ENCODE results near the gene C1orf159. TPM values are rescaled to one million over a fixed set of nuclear protein-coding genes. Genes with fewer than 3 reads are reported as not detected.

C1orf159 gene
- total and polyA plus RNA-seq, 2 of the 8 experiments (the other 6 are each of a cell fraction or from before 2014, with no cell fraction given) = 10.0 to 10.9 TPM

DNA sequence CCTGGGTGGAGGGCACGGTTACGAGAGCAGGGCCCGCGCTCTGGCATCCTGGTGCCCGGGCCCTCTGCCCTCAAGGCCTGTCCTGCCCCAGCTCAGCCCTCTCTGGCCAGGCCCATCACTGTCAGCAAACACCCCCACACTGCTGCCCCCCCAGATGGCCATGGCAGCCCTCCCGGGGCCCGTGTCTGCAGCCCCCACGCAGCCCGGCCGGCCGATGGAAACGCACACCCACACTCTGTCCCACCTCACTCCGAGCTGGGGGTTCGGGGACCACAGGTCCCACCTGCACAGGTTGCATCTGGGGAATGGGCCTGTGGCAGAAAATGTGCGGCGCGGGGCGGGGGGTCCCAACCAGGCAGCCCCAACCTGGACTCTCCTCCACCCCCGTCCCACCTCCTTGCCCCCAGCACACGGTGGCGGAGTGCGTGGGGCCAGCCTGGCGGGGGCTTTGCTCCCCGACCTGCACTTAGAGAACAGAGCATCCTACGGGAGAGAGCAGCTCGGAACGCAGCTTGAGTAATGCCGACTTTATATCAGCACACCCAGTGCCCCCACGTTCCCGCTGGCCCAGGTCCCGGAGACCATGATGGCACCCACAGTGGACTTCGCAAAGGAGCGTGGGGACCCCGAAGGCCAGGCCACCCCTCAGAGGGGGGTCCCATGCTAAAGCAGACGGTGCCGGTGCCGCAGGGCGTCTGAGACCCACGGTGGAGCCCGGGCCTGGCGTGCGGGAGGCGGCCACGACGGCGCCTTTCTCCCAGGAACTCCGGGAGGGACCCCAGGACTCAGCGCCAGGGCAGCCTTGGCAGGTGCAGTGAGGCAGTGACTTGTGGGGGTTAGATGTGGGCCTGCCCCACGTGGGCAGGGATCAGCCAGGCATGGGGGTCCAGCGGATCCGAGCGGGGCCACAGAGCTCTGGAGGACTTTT lies 34.3 kb downstream of the C1orf159 start:
- H2BK120ac ChIP-seq (replicated peaks; ENCODE audit: low read depth, low read length) = no peak overlapping the region
- H4K20me1 ChIP-seq (replicated peaks in 1 of 2; ENCODE audit: control insufficient read depth in 1 of 2, insufficient read depth in 2 of 2, low read length in 2 of 2) = peaks cover 0 to 2% of the 10 kb centered on the region in 2 experiments
- no peak overlapping the region for H3K27ac ChIP-seq (ENCODE audit: low read depth, low read length)
- H2AK5ac ChIP-seq (ENCODE audit: low read depth, low read length) = no peak overlapping the region
- H3K18ac ChIP-seq (ENCODE audit: extremely low read depth, low read length) = no peak overlapping the region
- H4K5ac ChIP-seq (ENCODE audit: insufficient read length, low read depth, low read length) = no peak overlapping the region
- no peaks in the 10 kb centered on the region for H3K79me2 ChIP-seq (ENCODE audit: control insufficient read depth in 1 of 2, insufficient read depth in 2 of 2, low read length in 2 of 2)
- H2BK20ac ChIP-seq (ENCODE audit: low read length) = no peak overlapping the region
- POLR2A ChIA-PET (ENCODE audit: partially characterized antibody) = interaction anchor here (0.7 to 1.4 kb wide), 5 partner anchors 49 to 169 kb away, joined by 3 to 4 read pairs (median 3); no protein-coding TSS in a partner anchor
- no peak overlapping the region for H4K8ac ChIP-seq (ENCODE audit: extremely low read depth, insufficient read depth, low read length)
- no peak overlapping the region for H4K91ac ChIP-seq (replicated peaks; ENCODE audit: insufficient read length, low read length)
- H3K23ac ChIP-seq (ENCODE audit: insufficient read length) = no peak overlapping the region
- H3K4me2 ChIP-seq (ENCODE audit: insufficient read depth in 1 of 2, low read depth in 2 of 2, low read length in 2 of 2) = no peak overlapping the region
- no peak overlapping the region for H2BK15ac ChIP-seq (ENCODE audit: low read length)
- H3K36me3 ChIP-seq (ENCODE audit: control insufficient read depth in 2 of 4, insufficient read depth in 4 of 4, low read length in 3 of 4) = no peaks in the 10 kb centered on the region
- FAIRE-seq (no peak), DNase-seq (ENCODE audit: low read depth in 1 of 2, low spot score in 2 of 2) (peak in 1 of 2 experiments; percentile 46)
- no peaks in the 10 kb centered on the region for H3K79me1 ChIP-seq (ENCODE audit: low read depth, low read length)
- H3K4ac ChIP-seq (replicated peaks; ENCODE audit: insufficient read length, low read depth, low read length) = no peak overlapping the region
- 92% methylated on average over 42 of the region's 52 CpGs; no CpG with 5 or more reads in 1 of the 2 experiments for WGBS, 2 experiments (ENCODE audit: extremely low coverage in 1 of 2, insufficient coverage in 1 of 2, insufficient read length in 1 of 2, insufficient replicate concordance in 2 of 2, low coverage in 1 of 2, low lambda C conversion rate in 2 of 2, missing lambda C conversion rate in 1 of 2)
- no peaks in the 10 kb centered on the region for H3K9me3 ChIP-seq (ENCODE audit: insufficient read depth in 2 of 2, low read depth in 1 of 2, low read length in 1 of 2)
- H3K56ac ChIP-seq (replicated peaks; ENCODE audit: insufficient read length, low read depth, low read length) = no peak overlapping the region
- no peak overlapping the region for H3K14ac ChIP-seq (ENCODE audit: insufficient read length)
- peaks cover 0 to 8% (median 6%) of the 10 kb centered on the region in 4 experiments; a peak in 5 of 7 replicates for H3K4me1 ChIP-seq (replicated peaks in 1 of 4; ENCODE audit: control insufficient read depth in 3 of 4, insufficient read depth in 4 of 4, low read length in 3 of 4)
- H2BK12ac ChIP-seq (ENCODE audit: low read depth, low read length) = no peak overlapping the region
- peaks cover 8% of the 10 kb centered on the region; the same call in 1 of the 2 replicates for H3K23me2 ChIP-seq (ENCODE audit: low read depth, low read length)
- CTCF ChIA-PET (ENCODE audit: partially characterized antibody) = interaction anchor here (0.6 to 1.4 kb wide), 3 partner anchors 97 to 210 kb away, joined by 3 to 4 read pairs (median 3); no protein-coding TSS in a partner anchor
- H2AFZ ChIP-seq (ENCODE audit: low read length) = no peak overlapping the region
- no peak overlapping the region for H3K9ac ChIP-seq (replicated peaks in 1 of 4; ENCODE audit: extremely low read depth in 1 of 4, low read depth in 3 of 4, low read length in 3 of 4)
- H3K4me3 ChIP-seq (ENCODE audit: extremely low read depth in 1 of 4, insufficient read depth in 2 of 4, low read depth in 3 of 4, low read length in 4 of 4) = no peak overlapping the region
- H2BK5ac ChIP-seq (ENCODE audit: low read depth, low read length) = no peak overlapping the region
- peaks cover 0 to 5% (median 2%) of the 10 kb centered on the region in 4 experiments; a peak in 3 of 7 replicates for H3K27me3 ChIP-seq (replicated peaks in 1 of 4; ENCODE audit: control insufficient read depth in 3 of 4, extremely low read depth in 1 of 4, insufficient read depth in 3 of 4, low read length in 3 of 4)

Measured in H1 (cell line).